ENCODE results near the gene CDK10. TPM values are rescaled to one million over a fixed set of nuclear protein-coding genes. Genes with fewer than 3 reads are reported as not detected.

Gene CDK10
- total RNA-seq, 1 donor from 2014 or later: 40.5 TPM

DNA sequence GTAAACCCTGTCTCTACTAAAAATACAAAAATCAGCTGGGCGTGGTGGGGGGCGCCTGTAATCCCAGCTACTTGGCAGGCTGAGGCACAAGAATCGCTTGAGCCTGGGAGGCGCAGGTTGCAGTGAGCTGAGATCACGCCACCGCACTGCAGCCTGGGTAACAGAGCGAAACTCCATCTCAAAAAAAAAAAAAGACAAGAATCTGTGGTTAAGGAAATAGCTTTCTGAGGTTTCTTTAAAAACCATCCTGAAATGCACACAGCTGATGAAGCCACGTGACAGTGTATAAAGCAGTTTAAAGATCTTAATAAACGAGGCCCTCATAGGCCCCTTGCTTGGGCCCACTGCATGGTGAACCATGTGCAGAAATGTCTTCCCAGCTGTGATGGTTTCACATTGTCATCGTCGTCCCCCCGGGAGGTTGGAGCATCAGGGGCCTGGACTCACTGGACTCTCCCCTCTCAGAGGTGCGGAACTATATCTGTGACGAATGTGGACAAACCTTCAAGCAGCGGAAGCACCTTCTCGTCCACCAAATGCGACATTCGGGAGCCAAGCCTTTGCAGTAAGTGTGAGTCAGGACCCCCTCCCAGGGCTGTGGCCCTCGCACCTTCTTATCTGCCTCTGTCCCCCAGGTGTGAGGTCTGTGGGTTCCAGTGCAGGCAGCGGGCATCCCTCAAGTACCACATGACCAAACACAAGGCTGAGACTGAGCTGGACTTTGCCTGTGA, 51.0 kb downstream of the CDK10 start:
- Histone ChIP-seq H2AFZ (ENCODE audit: low read depth, low read length) (no peak overlapping the region), H3K4me2 (ENCODE audit: low read length) (no peak overlapping the region), H3K36me3 (ENCODE audit: insufficient read depth, low read length) (peaks cover 56% of the 10 kb centered on the region), H3K9me3 (ENCODE audit: insufficient read depth, low read depth, low read length) (no peaks in the 10 kb centered on the region), H3K4me3 (ENCODE audit: insufficient read depth, low read depth, low read length) (no peak overlapping the region), H3K27ac (ENCODE audit: low read depth, low read length) (no peak overlapping the region), H4K20me1 (ENCODE audit: insufficient read depth, low read length) (peaks cover 50% of the 10 kb centered on the region), H3K9ac (ENCODE audit: low read length) (no peak overlapping the region), H3K4me1 (ENCODE audit: insufficient read depth, low read length) (no peaks in the 10 kb centered on the region), H3K27me3 (ENCODE audit: insufficient read depth, low read length) (no peaks in the 10 kb centered on the region), H3K79me2 (ENCODE audit: insufficient read depth, low read length) (peaks cover under 1% of the 10 kb centered on the region)
- Mint-ChIP-seq H3K9me3 (ENCODE audit: unreplicated experiment) (no peaks in the 10 kb centered on the region), H3K4me1 (ENCODE audit: low read depth, unreplicated experiment) (no peaks in the 10 kb centered on the region), H3K27me3 (ENCODE audit: low read depth, unreplicated experiment) (no peaks in the 10 kb centered on the region), H3K36me3 (ENCODE audit: low read depth, unreplicated experiment) (peaks cover 12% of the 10 kb centered on the region), H3K4me3 (ENCODE audit: unreplicated experiment) (no peak overlapping the region), H3K27ac (ENCODE audit: unreplicated experiment) (no peak overlapping the region)
- TF ChIP-seq, protein P1, sequence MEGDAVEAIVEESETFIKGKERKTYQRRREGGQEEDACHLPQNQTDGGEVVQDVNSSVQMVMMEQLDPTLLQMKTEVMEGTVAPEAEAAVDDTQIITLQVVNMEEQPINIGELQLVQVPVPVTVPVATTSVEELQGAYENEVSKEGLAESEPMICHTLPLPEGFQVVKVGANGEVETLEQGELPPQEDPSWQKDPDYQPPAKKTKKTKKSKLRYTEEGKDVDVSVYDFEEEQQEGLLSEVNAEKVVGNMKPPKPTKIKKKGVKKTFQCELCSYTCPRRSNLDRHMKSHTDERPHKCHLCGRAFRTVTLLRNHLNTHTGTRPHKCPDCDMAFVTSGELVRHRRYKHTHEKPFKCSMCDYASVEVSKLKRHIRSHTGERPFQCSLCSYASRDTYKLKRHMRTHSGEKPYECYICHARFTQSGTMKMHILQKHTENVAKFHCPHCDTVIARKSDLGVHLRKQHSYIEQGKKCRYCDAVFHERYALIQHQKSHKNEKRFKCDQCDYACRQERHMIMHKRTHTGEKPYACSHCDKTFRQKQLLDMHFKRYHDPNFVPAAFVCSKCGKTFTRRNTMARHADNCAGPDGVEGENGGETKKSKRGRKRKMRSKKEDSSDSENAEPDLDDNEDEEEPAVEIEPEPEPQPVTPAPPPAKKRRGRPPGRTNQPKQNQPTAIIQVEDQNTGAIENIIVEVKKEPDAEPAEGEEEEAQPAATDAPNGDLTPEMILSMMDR (IDR thresholded peaks at IDR 0.05; ENCODE audit: insufficient read depth, low read depth, low read length): no peak
- TF ChIP-seq EZH2 (IDR thresholded peaks at IDR 0.05; ENCODE audit: insufficient read depth, low read length): no peak
- DNase-seq (ENCODE audit: low read depth) (no peak), FAIRE-seq (no peak)

DNA sequence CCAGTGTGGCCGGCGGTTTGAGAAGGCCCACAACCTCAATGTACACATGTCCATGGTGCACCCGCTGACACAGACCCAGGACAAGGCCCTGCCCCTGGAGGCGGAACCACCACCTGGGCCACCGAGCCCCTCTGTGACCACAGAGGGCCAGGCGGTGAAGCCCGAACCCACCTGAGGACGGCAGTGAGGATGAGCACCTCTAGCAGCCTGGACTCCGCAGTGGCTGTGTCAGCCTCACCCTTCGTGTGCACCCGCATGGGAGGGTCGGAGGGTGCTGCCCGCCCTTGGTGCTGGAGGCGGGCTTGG, 51.5 kb downstream of the CDK10 start:
- H3K36me3 ChIP-seq (ENCODE audit: insufficient read depth, low read length): peaks cover 55% of the 10 kb centered on the region
- H3K4me3 ChIP-seq (ENCODE audit: insufficient read depth, low read depth, low read length): no peak overlapping the region
- no peak overlapping the region for H3K4me2 ChIP-seq (ENCODE audit: low read length)
- H3K27ac Mint-ChIP-seq (ENCODE audit: unreplicated experiment): no peak overlapping the region
- peaks cover 9% of the 10 kb centered on the region for H3K36me3 Mint-ChIP-seq (ENCODE audit: low read depth, unreplicated experiment)
- no peaks in the 10 kb centered on the region for H3K79me2 ChIP-seq (ENCODE audit: insufficient read depth, low read length)
- no peak overlapping the region for H3K27ac ChIP-seq (ENCODE audit: low read depth, low read length)
- no peaks in the 10 kb centered on the region for H3K27me3 ChIP-seq (ENCODE audit: insufficient read depth, low read length)
- H3K4me1 Mint-ChIP-seq (ENCODE audit: low read depth, unreplicated experiment): no peaks in the 10 kb centered on the region
- H3K9me3 Mint-ChIP-seq (ENCODE audit: unreplicated experiment): no peaks in the 10 kb centered on the region
- H3K9me3 ChIP-seq (ENCODE audit: insufficient read depth, low read depth, low read length): no peaks in the 10 kb centered on the region
- H3K27me3 Mint-ChIP-seq (ENCODE audit: low read depth, unreplicated experiment): no peaks in the 10 kb centered on the region
- FAIRE-seq (no peak), DNase-seq (ENCODE audit: low read depth) (no peak)
- no peak overlapping the region for H3K9ac ChIP-seq (ENCODE audit: low read length)
- H3K4me3 Mint-ChIP-seq (ENCODE audit: unreplicated experiment): no peak overlapping the region
- H3K4me1 ChIP-seq (ENCODE audit: insufficient read depth, low read length): no peaks in the 10 kb centered on the region
- no peak overlapping the region for H2AFZ ChIP-seq (ENCODE audit: low read depth, low read length)
- peaks cover 45% of the 10 kb centered on the region for H4K20me1 ChIP-seq (ENCODE audit: insufficient read depth, low read length)
- TF ChIP-seq, protein P1 (IDR thresholded peaks at IDR 0.05; ENCODE audit: insufficient read depth, low read depth, low read length): no peak
- TF ChIP-seq EZH2 (IDR thresholded peaks at IDR 0.05; ENCODE audit: insufficient read depth, low read length): no peak

DNA sequence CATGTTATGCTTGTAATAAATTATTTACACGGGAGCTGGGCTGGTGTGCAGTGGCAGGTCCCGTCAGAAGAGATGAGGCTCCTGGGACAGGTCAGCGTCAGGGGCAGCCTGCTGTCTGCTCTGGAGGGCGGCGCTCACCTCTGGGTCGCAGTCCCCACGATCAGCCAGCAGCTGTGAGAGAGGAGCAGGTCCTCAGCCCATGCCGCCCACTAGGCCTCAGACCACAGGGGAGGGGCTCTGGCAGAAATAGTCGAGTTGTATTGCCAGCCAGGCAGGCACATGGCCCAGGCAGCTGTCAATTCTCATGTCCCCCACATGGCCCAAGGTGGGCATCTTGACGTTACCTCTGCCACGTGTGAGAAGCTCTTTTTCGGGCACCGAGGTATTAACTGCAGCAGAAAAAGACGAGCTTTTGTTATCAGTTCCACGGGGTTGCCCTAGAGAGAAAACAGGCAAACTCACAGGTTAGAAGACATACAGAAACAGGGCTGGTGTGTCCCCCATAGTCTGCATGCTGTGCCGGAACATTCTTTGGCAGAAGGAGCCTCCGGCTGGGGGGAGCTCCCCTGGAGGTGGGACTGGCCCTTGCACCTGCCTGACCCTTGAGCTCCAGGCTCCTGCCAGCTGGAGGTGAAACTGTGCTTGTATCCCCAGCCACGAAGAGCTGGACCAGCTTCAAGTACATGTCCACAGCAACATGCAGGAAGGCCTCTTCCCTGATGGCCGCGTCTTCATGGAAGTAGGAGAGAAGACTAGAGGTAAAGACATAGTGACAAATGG, 52.2 kb downstream of the CDK10 start:
- Histone ChIP-seq H3K9me3 (ENCODE audit: insufficient read depth, low read depth, low read length) (no peaks in the 10 kb centered on the region), H3K36me3 (ENCODE audit: insufficient read depth, low read length) (peaks cover 48% of the 10 kb centered on the region), H3K4me1 (ENCODE audit: insufficient read depth, low read length) (no peaks in the 10 kb centered on the region), H3K4me3 (ENCODE audit: insufficient read depth, low read depth, low read length) (no peak overlapping the region), H3K9ac (ENCODE audit: low read length) (no peak overlapping the region), H3K27me3 (ENCODE audit: insufficient read depth, low read length) (no peaks in the 10 kb centered on the region), H3K27ac (ENCODE audit: low read depth, low read length) (no peak overlapping the region), H3K4me2 (ENCODE audit: low read length) (no peak overlapping the region), H3K79me2 (ENCODE audit: insufficient read depth, low read length) (no peaks in the 10 kb centered on the region), H4K20me1 (ENCODE audit: insufficient read depth, low read length) (peaks cover 39% of the 10 kb centered on the region), H2AFZ (ENCODE audit: low read depth, low read length) (no peak overlapping the region)
- no peak for DNase-seq (ENCODE audit: low read depth)
- peaks cover 2% of the 10 kb centered on the region for H3K4me1 Mint-ChIP-seq (ENCODE audit: low read depth, unreplicated experiment)
- no peak overlapping the region for H3K27ac Mint-ChIP-seq (ENCODE audit: unreplicated experiment)
- H3K36me3 Mint-ChIP-seq (ENCODE audit: low read depth, unreplicated experiment): peaks cover 9% of the 10 kb centered on the region
- TF ChIP-seq, protein P1 (IDR thresholded peaks at IDR 0.05; ENCODE audit: insufficient read depth, low read depth, low read length): no peak
- TF ChIP-seq EZH2 (IDR thresholded peaks at IDR 0.05; ENCODE audit: insufficient read depth, low read length): no peak
- no peak for FAIRE-seq
- no peaks in the 10 kb centered on the region for H3K9me3 Mint-ChIP-seq (ENCODE audit: unreplicated experiment)
- no peak overlapping the region for H3K4me3 Mint-ChIP-seq (ENCODE audit: unreplicated experiment)
- H3K27me3 Mint-ChIP-seq (ENCODE audit: low read depth, unreplicated experiment): no peaks in the 10 kb centered on the region
